HepG2 (cell line): Measurements from ENCODE around the gene TMEM229B.

Source experiments
- CEBPB ChIP-seq: IDR thresholded peaks from 2 replicates; pipeline ENCODE4 v1.6.1; 2011; ENCODE audit warnings: low read depth, low read length, improper control_type of control experiment, borderline replicate concordance
- CTCF ChIP-seq: sonication (generic); formaldehyde crosslinking; IDR thresholded peaks from 2 replicates; pipeline ENCODE4 v1.5.0; 2020; ENCODE audit warnings: mild to moderate bottlenecking, missing genetic modification reagents, moderate library complexity
- HIVEP1 ChIP-seq: sonication (generic); formaldehyde crosslinking; IDR thresholded peaks from 2 replicates; pipeline ENCODE4 v1.4.0; 2020; ENCODE audit warnings: mild to moderate bottlenecking, missing genetic modification reagents
- TF ChIP-seq, protein P1 (sequence below): sonication (generic); formaldehyde crosslinking; IDR thresholded peaks from 2 replicates; pipeline ENCODE4 v1.8.1; 2022; ENCODE audit warnings: mild to moderate bottlenecking, missing genetic modification reagents

GRCh38 chr14:67505254-67505653, 16.7 kb upstream of the TMEM229B start:
- TF ChIP-seq HIVEP1, result no peak
- no peak for TF ChIP-seq CEBPB
- TF ChIP-seq CTCF (CRISPR knock-in tag), result no peak
- TF ChIP-seq, protein P1, sequence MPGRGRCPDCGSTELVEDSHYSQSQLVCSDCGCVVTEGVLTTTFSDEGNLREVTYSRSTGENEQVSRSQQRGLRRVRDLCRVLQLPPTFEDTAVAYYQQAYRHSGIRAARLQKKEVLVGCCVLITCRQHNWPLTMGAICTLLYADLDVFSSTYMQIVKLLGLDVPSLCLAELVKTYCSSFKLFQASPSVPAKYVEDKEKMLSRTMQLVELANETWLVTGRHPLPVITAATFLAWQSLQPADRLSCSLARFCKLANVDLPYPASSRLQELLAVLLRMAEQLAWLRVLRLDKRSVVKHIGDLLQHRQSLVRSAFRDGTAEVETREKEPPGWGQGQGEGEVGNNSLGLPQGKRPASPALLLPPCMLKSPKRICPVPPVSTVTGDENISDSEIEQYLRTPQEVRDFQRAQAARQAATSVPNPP (CRISPR knock-in tag), result no peak
